Hematopoietic multipotent progenitor cell treated with erythropoietin and hydrocortisone succinate and interleukin-3 and kit ligand, for 17 days (in vitro differentiated cells): ENCODE results near the gene MISP3.

ENCODE experiments used
- DNase-seq: peaks from one replicate; pipeline ENCODE4 v3.0.0-alpha.2; 2015; ENCODE audit warnings: low spot score

Gene MISP3

DNA sequence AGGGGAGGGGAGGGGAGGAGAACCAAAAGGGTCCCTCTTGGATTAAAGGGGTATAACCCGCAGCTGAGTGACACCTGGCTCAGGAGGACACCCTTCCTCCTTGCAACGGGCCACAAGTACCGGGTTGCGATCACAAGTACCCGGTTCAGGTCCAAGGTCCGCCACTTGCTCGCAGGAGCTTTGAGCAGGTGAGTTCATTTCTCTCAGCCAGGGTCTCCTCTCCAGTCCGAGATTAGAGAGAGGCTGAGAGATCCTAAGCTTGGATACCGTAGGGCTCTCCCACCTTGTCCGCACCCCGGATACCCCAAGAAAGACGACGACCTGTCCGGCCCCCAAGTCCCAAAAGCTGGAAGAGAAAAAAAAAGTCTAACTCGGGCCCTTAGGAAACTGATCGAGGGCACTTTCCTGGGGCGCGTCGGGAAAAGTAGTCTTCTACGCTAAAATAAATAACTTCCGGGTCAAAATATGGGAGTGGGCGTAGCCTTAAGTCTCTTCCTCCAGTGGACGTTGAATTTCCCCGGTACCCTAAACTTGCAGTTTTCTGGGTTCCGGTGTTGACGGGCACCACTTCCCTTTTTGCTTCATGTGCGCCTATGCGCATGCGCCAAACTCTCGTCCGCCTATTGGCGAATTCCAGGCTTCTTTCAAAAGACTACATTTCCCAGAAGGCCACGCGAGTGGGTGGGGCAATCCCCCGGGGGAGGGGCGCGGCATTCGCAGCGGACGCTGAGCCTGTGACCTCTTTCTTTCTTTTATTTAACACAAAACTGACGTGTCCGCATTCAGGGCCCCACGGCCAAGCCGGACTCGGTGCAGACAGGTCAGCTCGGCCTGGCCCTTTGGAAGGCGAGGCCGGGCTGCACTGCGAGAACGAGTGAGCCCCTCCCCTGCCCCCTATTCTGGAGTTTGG is 8.6 kb downstream of the MISP3 start:
- DNase-seq: peak; percentile 100

DNA sequence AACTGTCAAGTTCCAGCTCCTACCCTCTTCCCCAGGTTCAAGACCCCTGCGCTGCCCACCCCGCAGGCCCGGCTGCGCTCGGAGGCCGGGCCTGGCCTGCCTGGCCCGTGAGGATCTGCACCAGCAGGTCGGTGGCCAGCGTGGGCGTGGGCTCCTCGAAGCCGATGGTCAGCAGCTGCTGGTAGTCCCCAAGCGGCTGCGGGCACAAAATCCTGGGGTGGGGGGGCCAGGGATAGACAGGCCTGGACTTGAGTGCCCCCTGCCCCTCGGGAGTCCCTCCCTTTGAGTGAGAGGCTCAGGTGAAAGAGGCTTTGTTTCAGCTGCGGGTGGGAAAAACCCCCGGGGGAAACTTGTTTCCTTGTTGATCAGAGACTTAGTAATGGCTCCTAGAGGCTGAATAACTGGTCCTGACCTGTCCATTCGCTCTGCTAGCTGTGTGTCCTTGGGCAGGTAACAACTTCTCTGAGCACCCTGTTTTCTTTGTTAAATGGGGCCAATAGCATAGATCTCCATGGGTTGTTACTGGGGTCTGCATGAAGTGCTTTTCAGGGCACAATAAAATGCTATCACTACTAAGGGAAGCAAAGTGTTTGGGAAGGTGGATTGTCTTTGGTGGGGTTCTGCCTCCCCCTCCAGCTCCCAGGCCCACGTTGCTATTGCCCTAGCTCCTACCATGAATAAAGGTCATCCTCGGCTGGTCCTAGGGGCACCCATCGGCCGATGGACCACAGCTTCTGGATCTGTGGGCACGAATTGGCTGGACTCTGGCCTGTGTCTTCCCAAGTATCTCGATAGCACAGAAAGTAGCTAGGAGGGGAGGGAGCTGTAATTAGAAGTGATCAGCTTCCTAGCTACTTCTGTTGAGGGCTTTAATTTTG is 9.4 kb downstream of the MISP3 start:
- no peak for DNase-seq

DNA sequence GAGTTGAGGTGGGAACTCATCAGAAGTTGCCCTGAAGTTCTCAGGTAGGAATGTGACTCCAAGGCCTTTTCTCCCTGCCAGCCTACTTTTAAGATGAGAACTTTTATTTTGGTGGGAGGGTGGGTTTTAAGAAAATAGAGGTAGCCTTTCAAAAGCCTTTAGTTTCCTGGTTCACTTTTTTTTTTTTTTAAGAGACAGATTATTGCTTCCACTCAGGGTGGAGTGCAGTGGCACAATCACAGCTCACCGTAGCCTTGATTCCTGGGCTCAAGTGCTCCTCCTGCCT is 10.0 kb downstream of the MISP3 start:
- no peak for DNase-seq

DNA sequence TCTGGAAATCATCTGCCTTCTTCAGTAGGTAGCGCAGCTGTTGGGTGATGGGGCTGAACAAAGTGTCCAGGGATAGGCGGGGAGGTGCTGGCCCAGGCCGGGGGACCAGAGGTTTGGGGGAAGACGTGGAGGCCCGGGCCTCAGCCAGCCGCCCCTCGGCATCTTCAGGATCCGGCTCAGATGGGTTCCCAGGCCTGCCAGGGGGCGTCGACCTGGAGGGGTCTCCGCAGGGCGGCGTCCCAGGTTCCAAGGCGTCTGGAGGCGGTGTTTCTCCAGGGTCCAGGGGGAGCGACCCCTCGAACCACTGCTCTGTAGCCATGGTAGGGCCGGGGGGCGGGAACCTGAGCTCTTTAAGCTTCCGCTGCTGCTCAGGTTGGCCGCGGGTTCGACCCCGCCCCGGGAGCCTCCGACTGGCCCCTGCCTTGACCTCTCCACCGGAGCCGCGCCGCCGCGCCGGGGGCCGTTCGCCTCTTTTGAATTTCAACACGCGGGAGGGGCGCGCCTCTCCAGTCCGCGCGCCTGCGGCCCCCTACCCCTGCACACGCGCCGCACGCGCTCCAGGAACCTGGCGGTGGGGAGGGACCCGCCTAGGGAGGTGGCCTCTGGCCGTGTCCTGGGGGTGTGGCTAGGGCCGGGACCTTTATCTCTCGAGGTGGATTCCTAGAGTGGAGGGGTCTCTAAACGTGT is 12.9 kb downstream of the MISP3 start, which contains the start of gene C19orf67:
TSS of gene C19orf67 (minus strand) at position 475 of the 687 bp plus-strand sequence. CDS start at position 319, 156 bp downstream.
- no peak for DNase-seq

DNA sequence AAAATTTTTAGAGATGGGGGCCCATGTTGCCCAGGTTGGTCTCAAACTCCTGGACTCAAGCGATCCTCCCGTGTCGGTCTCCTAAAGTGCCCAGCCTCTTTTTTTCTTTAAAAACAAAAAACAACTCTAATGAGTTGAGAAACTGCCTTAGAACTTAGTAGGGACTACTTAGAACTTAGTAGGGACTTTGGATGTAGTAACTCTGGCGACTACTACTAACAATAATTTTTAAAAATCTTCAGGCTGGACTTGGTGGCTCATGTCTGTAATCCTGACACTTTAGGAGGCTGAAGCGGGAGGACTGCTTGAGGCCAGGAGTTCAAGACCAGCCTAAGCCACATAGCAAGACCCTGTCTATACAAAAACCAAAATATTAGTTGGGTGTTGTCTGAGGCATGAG is 13.5 kb downstream of the MISP3 start:
- no peak for DNase-seq

DNA sequence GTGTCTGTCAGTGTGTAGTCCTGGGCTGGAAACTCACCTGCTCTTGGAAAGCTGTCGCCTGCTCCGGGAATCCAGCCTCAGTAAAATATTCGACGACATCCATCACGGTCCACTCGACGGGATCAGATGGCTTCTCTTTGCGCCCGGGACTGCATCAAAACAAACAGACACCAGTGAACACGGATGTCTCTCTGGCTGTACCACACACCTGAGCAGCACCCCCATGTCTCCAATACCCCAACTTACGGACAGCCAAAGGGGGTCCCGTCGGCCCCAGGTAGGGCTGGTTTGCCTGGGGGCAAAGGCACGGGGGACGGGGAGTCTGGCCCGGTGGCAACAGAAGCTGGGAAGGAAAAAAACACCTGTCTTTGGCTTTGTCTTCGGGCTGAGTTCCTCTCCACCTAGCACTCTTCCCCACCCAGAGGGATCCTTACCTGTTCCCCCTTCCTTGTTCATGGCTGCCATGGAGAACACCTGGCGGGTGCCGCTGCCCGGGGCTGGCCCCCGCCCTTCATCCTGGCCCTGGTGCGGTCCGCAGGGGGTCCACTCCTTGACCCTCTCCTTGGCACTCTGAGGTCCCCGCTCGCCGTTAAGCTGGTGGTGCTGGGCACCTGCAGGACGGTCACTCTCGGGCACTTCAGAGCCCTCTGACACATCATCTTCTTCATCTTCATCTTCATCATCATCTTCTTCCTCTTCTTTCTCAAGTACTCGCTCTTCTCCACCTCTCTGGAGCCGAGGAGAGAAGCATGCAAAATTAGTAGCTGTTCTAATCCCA is 16.2 kb downstream of the MISP3 start:
- DNase-seq: no peak

DNA sequence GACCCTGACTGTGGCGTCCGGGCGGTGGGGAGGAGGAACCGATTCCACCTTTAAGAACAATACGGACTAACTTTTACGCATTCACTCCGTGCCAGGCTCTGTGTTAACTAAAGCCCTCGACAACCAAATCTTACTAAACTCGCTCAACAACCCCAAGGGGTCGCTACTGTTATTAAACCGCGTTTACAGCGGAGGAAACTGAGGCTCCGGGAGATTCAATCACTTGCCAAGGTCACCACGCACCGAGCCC is 16.8 kb downstream of the MISP3 start:
- no peak for DNase-seq

DNA sequence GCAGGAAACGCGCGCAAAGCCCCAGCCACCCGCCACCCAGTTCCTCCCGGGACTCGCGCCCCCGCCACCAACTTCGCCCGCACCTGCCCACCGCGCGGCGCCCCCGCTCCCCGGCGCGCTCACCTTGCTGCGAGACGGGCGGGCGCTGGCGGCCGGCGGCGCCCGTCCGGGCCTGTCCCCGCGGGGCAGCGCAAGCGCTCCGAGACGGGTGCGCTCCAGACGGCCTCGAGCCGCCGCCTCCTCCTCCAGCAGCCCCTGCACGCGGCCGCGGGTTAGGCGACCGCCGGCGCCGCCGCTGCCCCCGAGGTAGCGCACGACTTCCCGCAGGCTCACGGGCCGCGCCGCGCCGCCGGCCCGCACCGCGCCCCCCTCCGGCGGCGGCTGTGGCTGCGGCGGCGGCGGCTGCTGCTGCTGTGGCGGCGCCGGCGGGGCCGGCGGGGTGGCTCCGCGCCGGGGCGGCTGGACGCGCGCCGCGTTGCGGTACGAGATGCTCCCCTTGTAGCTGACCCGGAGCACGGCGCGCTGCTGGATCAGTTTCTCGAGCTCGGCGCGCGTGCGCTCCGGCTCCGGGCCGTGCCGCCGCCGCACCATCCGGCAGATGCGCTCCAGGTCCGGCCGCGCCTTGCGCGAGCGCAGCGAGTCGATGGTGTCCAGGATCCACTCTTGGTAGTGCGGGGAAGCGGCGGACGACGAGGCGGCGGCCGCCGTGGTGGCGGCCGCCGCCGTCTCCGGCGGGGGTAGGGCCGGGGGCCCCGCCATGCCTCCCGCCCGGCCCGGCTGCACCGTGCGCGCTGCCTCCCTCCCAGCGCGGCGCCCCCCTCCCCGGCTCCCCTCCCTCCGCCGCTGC is 17.3 kb downstream of the MISP3 start:
- DNase-seq: peak; percentile 47

DNA sequence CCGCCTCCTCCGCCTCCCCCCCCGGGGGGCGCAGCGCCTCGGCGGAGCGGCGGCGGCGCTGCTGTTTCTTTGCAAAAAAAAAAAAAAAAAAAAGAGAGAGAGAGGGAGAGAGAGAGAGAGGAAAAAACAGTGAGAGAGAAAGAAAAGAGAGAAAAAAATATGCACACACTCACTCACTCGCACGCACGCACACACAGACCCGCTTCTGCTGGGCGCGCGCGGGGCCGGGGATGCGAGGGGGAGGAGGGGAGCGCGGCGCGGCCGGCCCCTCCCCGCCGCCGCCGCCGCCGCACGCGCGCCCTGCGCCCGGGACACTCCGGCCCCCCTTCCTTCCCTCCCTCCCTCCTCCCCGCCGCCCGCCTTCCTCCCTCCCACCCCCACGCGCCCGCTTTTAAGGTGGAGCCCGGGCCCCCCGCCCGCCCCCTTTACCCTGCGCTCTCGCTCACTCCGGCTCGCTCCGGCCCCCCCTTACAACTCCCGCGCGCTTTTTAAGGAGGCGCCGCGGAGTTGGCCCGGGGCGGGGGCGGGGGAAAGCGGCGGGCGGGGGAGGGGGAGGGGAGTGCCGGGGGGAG is 18.0 kb downstream of the MISP3 start, which contains the start of gene SAMD1:
TSS of gene SAMD1 (minus strand) at position 243 of the 572 bp plus-strand sequence.
- DNase-seq: no peak

DNA sequence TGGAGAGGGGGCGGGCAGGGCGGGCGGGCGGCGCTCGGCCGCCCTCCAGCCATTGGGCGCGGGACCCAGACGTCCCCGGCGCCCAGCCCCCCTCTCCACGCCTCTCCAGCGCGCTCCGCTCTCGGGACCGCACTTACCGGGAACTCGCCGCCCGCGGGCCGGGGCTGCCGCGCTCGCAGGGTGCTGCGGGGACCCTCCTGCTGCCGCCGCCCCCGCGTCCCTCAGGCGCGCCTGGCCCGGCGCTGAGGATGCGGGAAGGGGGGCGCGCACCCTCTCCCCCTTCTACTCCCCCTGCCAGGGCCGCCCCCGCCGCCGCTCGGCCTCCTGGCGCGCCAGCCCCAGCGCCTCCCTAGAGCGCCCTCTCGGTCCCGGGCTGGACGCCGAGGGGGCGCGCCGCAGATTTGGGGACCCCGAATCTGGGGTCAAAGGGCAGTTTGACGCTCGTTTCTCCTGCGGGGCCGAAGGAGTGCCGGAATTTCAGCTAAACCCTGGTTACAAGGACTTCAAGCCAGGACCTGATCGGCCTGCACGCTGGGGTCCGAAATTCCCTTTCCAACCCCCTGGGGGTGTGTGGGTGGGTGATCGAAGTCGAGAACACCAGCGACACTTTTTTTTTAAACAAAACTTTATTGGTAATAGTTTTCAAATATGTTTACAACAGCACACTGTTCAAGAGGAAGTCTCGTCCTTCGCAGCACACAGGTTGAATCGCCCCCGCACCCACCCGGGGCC is 18.7 kb downstream of the MISP3 start:
- peak; percentile 70 for DNase-seq

DNA sequence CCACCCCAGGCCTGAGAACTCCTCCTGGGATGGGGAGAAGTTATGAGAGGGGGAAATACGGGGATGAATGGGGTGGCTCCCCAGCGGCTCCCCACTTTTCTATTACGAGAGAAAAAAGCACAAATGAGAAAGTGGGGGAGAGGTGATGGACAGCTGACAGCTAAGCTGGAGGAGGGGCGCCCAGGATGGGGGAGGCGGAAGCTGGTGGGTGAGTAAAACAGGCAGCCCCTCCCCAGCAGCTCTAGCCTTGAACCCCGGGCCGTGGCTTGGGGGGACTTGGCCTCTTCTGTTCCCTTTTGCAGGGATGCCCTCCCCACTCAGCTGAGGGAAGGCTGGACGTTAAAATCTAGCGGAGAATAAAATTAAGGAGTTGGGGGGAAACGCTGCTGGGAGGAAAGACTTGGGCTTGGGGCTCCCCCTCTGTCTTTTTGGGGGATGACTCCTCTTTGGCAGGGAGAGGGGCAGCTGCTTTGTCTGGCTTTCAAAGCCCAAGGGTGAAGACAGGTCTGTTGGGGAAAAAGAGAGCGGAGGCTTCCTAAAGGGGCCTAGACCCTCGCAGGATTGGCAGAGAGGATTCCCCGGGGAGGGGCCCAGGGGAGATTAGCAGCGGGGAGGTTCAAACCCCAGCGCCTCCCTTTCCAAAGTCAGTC is 19.4 kb downstream of the MISP3 start:
- no peak for DNase-seq

DNA sequence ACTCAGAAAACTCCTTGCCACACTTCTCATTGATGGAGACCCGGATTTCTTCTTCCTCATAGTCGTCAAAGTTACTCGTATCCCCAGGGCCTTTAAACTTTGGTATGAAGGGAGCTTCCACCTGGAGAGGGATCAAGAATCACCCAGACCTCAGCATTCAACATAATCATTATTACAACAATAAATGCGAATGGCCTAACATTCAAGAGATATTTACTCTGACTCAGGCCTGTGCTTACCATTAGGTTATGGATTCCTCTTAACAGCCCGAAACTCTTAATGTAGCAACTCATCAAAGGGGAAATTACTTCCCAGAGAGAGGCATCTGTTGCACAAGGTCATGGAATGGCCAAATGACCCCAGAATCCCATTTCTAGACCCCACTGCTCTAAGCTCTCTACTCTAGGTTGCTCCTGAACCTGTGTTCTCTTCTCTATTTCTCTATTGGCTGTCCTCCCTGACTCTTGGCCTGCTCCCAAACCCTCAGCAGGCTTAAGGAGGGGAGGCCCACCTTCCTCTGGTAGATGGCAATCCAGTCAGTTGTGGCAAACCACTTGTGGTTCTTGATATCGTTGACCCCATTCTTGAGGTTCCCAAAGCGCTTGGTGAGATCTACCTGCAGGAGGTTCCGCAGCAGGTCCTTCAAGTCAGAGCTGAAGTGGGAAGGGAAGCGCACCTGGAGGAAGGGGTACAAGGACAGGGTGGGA is 20.7 kb downstream of the MISP3 start:
- no peak for DNase-seq

DNA sequence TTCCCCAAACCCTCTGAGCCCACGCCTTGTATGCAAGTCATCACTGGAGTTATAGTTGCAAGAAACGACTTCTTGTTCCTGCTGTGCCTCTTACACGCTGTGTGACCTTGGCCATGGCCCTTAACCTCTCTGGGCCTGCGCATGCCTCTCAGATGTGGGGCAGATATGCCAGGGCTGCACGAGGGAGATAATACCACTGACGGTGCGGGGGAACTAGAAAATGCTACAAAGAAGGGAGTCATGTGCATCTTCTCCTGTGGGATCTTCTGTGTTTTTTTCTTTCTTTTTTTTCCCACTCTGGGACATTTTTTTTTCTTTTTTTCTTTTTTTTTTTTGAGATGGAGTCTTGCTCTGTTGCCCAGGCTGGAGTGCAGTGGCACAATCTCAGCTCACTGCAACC is 22.3 kb downstream of the MISP3 start:
- DNase-seq: peak; percentile 73

DNA sequence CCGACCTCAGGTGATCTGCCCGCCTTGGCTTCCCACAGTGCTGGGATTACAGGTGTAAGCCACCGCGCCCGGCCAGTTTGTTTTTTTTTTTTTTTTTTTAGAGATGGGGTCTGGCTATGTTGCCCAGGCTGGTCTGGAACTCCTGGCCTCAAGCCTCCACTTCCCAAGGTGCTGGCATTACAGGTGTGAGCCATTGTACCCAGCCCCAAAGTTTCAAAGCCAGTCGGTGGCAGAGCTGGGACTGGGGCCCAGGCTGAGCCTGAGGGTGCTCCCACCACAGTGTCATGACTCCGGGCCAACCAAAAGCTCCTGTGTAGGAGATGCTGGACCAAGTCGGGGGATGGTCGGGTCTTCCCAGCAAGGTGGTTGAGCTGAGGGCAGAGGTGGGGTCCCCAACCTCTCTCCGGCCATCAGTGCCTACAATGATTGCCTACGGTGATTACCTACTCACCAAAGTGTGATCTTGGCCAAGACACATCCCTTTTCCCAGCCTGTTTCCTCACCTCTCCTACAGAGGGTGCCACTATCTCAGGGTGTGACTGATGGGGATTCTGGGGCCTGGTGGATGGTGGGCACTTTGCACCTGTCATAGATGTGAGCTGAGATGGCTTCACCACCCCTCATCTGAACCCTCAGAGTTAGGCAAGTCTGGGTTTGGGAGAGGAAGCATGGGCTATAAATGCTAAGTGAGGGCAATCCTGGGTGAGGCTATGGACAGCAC is 23.8 kb downstream of the MISP3 start:
- no peak for DNase-seq

DNA sequence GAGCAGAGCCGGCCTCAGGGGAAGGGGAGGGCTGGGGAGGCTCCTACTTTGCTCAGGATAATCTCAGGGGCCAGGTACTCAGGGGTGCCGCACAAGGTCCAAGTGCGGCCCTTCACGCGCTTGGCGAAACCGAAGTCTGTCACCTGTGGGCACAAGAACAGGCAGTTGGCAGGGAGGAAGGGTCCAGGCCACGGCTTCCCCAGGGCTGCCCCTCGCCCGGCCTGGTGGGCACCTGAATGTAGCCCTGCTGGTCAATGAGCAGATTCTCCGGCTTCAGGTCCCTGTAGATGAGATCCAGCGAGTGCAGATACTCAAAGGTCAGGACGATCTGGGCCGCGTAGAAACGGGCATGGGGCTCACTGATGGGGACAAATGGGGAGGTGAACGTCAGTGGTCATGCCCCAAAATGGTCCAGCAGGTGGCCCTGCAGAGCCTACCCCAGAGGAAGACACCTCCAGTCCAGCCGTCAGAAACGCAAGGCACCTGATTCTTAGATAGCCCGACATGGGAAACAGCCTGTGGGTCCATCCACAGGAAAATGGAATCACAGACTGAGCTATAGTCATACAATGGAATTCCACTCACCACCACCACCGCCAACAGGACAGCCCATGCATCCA is 25.1 kb downstream of the MISP3 start:
- no peak for DNase-seq

DNA sequence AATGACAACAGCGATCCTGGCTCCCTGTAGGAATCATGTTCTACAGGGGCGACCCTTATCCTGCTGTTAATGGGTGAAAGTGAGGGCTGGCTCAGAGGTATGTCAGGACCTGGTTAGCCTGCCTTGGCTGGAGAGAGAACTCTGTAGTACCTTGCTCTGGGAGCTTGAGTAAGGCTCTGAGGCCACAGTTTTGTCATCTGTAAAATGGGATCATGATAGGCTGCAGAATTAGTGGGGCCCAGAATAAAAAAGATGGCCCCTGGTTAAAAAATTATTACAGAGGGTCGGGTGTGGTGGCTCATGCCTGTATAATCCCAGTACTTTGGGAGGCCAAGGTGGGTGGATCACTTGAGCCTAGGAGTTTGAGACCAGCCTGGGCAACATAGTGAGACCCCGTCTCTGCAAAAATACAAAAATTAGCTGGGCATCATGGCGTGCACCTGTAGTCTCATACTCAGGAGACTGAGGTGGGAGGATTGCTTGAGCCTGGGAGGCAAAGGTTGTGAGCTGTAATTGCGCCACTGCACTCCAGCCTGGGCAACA is 28.5 kb downstream of the MISP3 start:
- no peak for DNase-seq

DNA sequence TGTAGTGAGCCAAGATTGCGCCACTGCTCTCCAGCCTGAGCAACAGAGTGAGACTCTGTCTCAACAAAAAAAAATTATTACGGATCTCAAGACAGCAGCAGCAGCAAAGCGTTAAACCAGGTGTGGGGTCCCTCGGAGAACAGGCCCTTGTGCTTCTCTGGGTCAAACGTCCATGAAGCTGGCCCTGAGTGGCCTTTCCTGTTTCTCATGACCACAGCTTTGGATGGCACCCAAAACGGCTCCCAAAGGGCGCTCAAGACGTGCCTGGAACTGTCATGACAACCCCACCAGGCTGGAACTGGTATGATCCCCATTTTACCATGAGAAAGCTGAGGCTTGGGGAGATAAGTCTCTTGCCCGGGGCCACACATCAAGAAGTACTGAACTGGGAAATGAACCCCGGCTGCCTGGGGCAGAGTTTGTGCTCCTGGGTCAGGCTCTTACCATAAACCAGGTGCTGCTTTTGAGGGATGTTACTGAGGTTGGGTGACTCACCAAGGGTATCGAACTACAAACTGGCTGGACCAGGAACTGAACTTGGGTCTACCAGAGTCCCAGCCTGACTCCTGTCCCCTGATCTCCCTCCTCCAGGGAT is 29.6 kb downstream of the MISP3 start:
- no peak for DNase-seq
